GM12872 (cell line): ENCODE results near the gene SLC34A1.

Experiments used
- TF ChIP-seq, protein P1 (sequence below): IDR thresholded peaks from 3 replicates; pipeline ENCODE4 v1.5.1; 2011; ENCODE audit warnings: low read depth, mild to moderate bottlenecking, low read length, moderate library complexity; ENCODE audit not compliant: insufficient read depth

Gene SLC34A1

DNA sequence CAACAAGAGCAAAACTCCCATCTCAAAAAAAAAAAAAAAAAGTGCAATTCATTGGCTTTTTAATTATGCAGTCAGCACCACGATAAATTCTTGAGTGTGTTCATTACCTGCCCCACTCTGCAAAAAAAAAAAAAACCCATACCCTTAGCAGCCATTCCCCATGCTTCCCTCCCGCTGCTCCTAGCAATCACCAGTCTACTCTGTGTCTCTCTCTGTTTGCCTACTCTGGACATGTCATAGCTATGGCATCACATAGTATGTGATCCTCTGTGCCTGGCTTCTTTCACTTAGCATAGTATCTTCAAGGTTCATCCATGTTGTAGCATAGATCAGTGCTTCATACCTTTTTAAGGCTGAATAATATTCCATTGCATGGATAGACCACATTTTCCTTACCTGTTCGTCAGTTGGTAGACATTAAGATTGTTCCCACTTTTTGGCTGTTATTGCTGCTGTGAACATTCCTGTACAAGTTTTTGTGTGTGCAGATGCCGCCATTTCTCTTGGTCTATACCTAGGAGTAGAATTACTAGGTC, 55.4 kb downstream of the SLC34A1 start:
- TF ChIP-seq, protein P1, sequence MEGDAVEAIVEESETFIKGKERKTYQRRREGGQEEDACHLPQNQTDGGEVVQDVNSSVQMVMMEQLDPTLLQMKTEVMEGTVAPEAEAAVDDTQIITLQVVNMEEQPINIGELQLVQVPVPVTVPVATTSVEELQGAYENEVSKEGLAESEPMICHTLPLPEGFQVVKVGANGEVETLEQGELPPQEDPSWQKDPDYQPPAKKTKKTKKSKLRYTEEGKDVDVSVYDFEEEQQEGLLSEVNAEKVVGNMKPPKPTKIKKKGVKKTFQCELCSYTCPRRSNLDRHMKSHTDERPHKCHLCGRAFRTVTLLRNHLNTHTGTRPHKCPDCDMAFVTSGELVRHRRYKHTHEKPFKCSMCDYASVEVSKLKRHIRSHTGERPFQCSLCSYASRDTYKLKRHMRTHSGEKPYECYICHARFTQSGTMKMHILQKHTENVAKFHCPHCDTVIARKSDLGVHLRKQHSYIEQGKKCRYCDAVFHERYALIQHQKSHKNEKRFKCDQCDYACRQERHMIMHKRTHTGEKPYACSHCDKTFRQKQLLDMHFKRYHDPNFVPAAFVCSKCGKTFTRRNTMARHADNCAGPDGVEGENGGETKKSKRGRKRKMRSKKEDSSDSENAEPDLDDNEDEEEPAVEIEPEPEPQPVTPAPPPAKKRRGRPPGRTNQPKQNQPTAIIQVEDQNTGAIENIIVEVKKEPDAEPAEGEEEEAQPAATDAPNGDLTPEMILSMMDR, result no peak

DNA sequence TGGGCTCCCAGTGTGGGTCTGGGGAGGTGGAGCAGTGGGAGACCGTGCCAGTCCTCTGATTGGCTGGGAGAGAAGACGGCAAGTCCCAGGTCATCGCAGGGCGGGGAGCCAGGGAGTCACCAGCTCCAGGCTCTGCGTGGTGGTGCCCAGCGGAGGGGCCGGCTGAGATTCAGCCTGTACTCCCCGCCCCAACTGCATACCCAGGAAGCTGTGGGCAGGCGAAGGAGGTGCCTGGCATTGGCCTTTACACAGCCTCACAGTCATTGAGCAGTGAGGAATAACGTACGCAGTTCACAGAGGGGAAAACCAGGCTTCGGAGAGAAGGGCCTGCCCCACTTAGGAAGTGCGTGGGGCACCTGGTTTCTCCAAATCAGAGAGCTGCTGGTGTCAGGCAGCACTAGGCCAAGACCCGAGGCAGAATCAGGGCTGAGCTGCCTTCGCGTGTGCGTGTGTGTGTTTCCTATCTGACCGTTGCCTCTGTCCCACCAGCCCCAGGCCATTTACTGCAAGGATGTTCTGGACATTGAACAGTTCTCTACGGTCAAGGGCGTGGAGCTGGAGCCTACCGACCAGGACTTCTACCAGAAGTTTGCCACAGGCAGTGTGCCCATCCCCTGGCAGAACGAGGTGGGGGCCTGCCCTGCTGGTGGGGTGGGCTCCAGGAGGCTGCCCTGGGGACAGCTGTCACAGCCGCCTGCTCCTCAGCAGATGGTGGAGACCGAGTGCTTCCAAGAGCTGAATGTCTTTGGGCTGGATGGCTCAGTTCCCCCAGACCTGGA, 56.2 kb downstream of the SLC34A1 start:
- TF ChIP-seq, protein P1, result no peak

DNA sequence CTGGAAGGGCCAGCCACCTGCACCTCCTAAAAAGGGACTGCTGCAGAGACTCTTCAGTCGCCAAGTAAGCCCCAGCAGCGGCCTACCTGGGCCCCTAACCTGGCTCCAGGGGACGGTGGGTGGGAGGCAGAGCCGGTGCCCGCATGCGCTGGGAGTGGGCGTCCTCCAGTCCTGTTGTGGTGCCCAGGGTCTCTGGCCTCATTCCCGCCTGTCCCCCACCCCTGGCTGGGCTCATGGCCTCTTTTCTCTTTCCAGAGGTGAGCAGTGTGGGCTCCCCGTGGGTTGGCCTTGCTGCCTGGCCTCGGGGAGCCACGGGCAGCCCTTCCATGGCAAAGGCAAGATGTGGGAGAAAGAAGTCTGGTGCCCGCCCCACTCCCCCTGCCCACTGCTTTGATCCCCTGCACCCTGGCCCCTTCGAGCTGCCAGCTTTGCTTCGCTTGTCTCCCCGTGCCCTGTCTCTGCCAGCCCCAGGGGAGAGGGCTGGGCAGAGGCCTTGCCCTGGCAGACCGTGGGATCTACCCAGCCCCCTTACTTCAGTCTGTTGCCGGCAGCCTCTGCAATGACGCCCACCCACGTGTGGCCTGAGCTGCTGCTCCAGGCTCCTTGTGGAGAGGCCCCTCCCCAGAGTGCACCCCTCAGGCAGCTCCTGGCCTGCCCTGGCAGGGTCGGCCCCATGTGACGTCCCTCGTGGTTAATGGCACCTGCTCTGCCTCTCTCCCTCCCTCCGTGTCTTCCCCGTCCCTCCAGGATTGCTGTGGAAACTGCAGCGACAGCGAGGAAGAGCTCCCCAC, 57.0 kb downstream of the SLC34A1 start:
- TF ChIP-seq, protein P1, result no peak

DNA sequence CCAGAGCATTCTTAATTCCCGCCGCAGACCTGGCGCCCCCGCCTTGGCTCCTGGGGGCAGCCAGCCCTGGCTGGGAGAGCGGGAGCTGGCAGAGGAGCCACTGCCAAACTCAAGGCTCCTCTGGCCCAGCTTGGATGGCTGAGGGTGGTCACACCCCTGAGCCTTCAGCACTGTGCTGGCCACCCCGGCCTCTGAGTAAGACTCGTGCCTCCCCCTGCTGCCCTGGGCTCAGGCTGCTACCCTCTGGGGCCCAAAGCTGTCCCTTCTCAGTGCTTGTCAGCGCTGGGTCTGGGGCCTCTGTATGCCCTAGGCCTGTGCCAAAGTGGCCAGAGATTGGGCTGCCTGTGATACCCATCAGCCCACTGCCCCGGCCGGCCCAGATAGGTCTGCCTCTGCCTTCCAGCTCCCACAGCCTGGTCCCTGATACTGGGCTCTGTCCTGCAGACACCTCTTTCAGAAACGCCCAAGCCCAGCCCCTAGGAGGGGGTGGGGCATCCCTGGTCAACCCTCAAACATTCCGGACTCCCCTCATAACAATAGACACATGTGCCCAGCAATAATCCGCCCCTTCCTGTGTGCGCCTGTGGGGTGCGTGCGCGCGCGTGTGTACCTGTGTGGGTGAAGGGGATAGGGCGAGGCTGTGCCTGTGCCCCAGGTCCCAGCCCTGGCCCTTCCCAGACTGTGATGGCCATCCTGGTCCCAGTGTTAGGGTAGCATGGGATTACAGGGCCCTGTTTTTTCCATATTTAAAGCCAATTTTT, 58.0 kb downstream of the SLC34A1 start:
- TF ChIP-seq, protein P1, result no peak

DNA sequence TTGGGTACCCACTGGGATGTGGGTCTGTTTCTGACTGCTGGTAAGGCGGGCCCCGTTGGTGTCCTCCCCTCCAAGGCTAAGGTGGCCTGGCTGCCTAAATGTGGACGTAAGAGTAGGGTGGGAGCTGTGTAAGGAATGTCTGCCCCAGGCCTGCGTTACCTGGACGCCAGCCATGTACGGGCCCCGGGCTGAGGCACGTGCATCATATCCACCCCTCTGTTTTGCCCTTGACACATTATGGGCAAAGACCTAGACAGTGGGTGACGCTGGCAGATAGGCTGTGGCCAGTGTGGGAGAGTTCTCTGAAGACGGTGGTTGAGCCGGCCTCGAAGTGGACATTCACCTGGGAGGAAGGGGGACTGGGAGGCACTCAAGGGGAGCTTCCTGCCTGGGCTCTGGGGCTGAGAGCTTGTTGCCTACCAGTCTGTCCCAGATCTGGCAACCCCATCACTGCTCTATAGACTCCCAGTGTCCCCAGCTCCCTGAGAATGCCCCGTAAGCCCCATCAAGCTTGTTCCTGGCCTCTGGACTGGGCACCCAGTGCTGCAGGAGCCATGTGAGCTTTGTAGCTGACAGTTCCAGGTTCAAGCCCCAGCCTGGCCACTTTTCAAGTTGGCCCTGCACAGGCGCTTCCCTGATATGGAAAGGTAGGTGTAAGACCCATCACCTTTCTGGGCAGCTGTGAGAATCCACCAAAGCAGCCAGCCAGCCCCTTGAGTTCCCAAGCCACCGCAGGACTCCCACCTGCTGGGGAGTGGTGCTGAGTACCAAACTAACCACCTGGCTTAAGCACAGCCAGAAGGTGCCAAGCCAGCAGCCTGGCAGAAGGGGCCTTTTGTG, 59.1 kb downstream of the SLC34A1 start:
- TF ChIP-seq, protein P1, result no peak

DNA sequence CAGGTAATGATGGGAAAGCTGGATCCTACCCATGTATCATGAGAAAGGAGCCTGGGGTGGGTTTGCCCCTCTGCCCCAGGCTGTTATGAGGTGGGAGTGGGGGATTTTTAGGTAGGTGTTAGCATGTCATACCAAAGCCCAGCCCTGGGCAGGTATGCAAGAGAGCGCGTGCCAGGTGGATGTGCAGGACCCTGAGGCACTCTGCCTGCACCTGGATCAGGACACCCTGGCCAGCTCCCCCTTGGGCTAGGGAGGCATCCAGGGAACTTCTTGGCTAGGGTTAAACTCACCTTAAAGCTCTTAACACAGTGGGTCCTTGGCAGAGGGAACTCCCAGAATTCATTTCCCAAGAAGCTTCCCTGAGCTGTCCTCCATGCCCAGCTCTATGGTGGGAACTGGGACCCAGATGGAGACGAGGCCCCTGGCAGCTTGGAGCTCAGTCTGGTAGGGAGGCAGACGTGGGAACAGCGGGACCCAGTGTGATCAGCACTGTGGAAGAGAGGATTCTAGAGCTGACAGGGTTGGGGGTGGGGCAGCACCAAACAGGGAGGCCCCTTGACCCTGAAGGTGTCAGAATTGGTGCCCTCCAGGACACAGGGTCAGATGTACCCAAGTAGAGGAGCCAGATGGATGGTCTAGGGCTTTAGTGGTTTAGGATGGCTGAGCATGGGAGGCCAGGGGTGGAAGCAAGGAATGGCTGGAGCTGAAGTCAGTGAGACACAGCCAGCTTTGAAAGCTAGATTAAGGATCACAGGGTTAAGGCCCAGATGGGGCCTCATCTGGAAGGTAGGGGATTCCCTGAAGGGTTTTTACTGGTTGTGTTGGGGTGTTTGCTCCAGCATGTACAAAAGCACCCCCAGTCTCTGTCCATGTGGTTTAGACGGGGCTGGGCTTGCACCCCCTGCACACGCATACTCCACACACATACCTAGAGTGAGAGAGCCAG, 60.1 kb downstream of the SLC34A1 start:
- TF ChIP-seq, protein P1, result no peak
